ENCODE results near the gene TBX15. TPM values are rescaled to one million over a fixed set of nuclear protein-coding genes. Genes with fewer than 3 reads are reported as not detected.
A peak's percentile ranks its signal among the peaks of the same experiment; 100 is the strongest.

Gene TBX15
- total RNA-seq, 1 donor, result 0.63 TPM

GRCh38 chr1:119007670-119008482 lies 19.7 kb upstream of the TBX15 start:
- DNase-seq (ENCODE audit: low read depth), result no peak
- H3K4me3 ChIP-seq (ENCODE audit: low read depth, low read length), result peak overlapping the region; percentile 47
- no peak for TF ChIP-seq CTCF (IDR thresholded peaks at IDR 0.05; ENCODE audit: insufficient read depth, low read length)

- H3K4me3 ChIP-seq (ENCODE audit: low read depth, low read length), result no peak overlapping the region
- no peak for TF ChIP-seq CTCF (IDR thresholded peaks at IDR 0.05; ENCODE audit: insufficient read depth, low read length)
Measured at GRCh38 chr1:119007339-119007669, 19.2 kb upstream of the TBX15 start.

GRCh38 chr1:119006406-119007279 lies 18.5 kb upstream of the TBX15 start:
- H3K4me3 ChIP-seq (ENCODE audit: low read depth, low read length), result no peak overlapping the region
- no peak for TF ChIP-seq CTCF (IDR thresholded peaks at IDR 0.05; ENCODE audit: insufficient read depth, low read length)
- DNase-seq (ENCODE audit: low read depth), result no peak

More at GRCh38 chr1:119007339-119007669, 19.2 kb upstream of the TBX15 start:
- no peak for DNase-seq (ENCODE audit: low read depth)

- no peak for DNase-seq (ENCODE audit: low read depth)
Measured at GRCh38 chr1:119005724-119006405, 17.7 kb upstream of the TBX15 start.

GRCh38 chr1:119004781-119005180 lies 16.6 kb upstream of the TBX15 start:
- no peak overlapping the region for H3K4me3 ChIP-seq (ENCODE audit: low read depth, low read length)
- no peak for DNase-seq (ENCODE audit: low read depth)
- no peak for TF ChIP-seq CTCF (IDR thresholded peaks at IDR 0.05; ENCODE audit: insufficient read depth, low read length)

More at GRCh38 chr1:119005724-119006405, 17.7 kb upstream of the TBX15 start:
- no peak overlapping the region for H3K4me3 ChIP-seq (ENCODE audit: low read depth, low read length)
- no peak for TF ChIP-seq CTCF (IDR thresholded peaks at IDR 0.05; ENCODE audit: insufficient read depth, low read length)

- no peak overlapping the region for H3K4me3 ChIP-seq (ENCODE audit: low read depth, low read length)
- TF ChIP-seq CTCF (IDR thresholded peaks at IDR 0.05; ENCODE audit: insufficient read depth, low read length), result no peak
- no peak for DNase-seq (ENCODE audit: low read depth)
Measured at GRCh38 chr1:119004129-119004527, 16.0 kb upstream of the TBX15 start.

All from fibroblast of the aortic adventitia (primary cell).